T-helper 22 cell (primary cell): ENCODE data around the gene SMC3.
"Not testable (repeated sequence)": the region's sequence is repeated elsewhere in the genome, so short reads cannot be mapped to it uniquely, and the experiment has no call there.

Experiments
- DNase-seq: peaks from one replicate; pipeline ENCODE4 v3.0.0-alpha.2; 2020; ENCODE audit warnings: low read depth

SMC3 gene

DNA sequence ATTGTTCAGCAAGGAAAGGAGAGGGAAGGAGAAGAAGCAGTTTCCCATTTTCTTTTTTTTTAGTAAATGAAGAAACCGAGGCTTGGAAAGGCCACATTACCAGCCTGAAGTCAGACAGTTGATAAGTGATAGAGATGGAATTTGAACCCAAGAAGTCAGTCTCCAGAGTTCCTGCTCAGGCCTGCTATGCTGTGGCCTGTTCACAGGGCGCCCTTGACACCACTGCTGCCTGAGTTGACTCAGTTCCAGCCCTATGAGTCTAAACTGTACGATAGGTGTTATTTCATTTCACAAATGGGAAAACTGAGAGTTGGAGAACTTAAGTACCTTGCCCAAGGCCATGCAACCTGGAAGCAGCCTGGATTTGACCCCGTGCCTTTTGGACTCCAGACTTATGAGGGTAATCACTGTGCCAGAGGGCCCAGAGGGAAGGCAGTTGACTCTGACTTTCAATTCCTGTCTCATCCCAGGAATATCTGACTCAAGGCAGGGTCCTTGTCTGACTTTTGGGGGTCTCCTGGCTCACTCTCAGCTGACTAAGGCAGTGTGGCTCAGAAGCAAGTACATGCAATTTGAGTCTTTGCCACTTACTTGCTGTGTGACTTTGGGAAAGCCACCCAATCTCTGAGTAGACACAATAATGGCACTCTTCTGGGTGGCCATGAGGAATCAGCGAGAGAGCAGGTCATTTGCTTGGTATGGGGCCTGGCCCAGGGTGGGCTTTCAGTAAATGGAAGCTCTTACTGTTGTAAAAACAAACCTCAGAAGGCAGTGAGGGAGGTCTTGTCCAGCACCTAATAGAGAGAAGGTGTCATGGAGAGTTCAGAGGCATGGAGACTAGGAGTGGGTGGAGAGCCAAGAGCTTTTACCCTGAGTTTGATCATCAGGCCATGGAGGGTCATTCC, 58.7 kb downstream of the SMC3 start:
- no peak for DNase-seq

- DNase-seq: no peak
These were observed 60.7 kb downstream of the SMC3 start for GRCh38 chr10:110628161-110628560.

- no peak for DNase-seq
These were observed 62.2 kb downstream of the SMC3 start for GRCh38 chr10:110629680-110630191.

- no peak for DNase-seq
These were observed 64.4 kb downstream of the SMC3 start for GRCh38 chr10:110631934-110632333.

GRCh38 chr10:110632591-110633215, 65.2 kb downstream of the SMC3 start:
- DNase-seq: no peak

DNA sequence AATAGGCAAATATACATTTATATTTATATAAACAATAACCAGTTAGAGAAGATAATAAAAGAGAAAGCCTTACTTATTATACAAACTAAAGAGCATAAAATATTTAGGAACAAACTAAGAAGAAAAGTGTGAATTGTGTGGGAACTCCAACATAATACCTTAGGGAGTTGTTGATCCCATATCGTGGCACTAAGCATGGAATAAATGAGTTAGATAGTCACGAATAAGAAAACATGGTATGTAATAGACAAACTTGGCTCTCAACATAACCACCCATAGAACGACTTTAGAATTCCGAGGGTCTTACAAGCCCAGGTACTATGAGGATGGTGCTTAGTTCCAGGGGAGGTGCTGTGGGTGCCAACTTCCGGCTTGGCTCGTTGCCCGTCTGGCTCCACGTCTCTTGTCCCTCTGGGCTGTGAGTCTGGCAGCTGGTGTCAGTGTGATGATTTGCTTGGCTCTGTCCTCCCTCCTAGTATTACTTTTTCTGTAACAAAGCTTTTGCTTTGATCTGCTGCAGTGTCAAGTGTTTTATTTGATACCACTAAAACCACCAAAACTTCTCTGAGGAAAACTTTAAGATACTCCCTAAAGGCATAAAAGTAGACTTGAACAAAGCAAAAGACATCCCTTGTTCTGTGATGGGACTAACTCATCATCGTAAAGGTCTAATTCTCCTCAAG, 67.2 kb downstream of the SMC3 start:
- DNase-seq: no peak

DNA sequence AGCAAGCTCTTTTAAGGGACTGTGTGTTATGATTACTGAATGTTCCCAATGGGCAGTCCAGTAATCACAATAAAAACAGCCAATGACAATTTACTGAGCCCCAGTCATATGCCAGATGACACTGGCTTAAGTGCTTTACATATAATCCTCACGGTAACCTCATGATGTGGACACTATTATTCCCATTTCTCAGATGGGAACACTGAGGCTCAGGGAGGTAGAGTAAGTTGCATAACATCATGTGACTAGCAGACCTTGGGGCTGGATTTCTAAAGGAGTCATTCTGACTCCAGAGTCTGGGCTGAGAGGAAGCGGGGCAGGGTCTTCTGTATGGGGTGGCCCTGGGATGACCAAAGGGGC, 69.1 kb downstream of the SMC3 start:
- DNase-seq: no peak

- DNase-seq: no peak
These were observed 69.5 kb downstream of the SMC3 start for GRCh38 chr10:110636932-110637557.

DNA sequence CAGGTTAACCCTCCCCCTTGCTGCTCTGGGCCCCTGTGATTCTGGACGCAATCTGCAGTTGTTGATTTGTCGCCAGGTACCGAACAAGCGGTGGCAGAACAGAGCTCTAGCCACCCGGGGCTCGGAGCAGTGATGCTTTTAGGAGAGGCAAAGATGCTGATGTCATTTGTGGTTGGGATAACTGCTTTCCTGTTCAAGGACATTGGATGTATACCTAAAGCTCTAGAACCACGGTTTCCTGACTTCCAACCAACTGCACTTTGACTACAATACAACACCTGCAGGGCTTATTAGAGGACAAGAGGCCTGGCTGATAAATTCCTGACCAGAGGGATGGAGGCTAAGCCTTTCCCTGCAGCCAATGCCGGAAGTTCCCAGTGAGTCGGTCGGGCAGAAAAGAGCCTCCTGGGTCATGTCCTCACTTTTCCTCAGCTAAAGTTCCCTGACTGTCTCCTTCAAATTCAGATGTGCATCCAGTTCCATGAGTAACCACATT, 70.1 kb downstream of the SMC3 start:
- DNase-seq: no peak

DNA sequence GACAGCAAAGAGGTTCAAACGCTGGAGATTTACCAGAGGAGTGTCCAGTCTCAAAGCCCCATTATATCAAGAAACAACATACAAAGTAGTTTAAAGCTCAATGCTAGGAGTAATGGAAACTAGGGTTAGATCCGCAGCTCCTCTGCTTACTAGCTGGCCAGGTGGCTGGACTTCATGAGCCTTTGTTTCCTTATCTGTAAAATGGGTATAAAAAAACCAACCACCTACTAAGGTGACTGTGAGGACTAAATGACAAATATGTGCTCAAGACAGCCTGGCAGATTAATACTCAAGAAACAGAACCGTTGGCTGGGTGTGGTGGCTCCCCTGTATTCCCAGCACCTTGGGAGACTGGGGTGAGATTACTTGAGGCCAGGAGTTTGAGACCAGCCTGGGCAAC, 70.8 kb downstream of the SMC3 start:
- DNase-seq: no peak

GRCh38 chr10:110639046-110639445, 71.6 kb downstream of the SMC3 start:
- not testable (repeated sequence) for DNase-seq

DNA sequence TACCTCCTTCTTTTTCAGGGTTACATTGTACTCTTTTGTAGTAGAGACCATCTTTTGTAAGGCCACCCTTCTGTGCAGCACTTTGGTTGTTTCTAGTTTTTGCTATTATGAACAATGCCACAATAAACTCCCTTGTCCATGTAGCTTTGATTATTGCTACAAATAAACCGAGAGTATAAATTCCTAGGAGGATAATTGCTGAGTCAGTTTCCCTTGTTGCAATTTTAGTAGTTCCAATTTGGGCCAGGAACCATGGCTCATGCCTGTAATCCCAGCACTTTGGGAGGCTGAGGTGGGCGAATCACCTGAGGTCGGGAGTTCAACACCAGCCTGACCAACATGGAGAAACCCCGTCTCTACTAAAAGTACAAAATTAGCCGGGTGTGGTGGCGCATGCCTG, 72.4 kb downstream of the SMC3 start:
- not testable (repeated sequence) for DNase-seq

- DNase-seq: no peak
These were observed 73.8 kb downstream of the SMC3 start for GRCh38 chr10:110641256-110641655.

DNA sequence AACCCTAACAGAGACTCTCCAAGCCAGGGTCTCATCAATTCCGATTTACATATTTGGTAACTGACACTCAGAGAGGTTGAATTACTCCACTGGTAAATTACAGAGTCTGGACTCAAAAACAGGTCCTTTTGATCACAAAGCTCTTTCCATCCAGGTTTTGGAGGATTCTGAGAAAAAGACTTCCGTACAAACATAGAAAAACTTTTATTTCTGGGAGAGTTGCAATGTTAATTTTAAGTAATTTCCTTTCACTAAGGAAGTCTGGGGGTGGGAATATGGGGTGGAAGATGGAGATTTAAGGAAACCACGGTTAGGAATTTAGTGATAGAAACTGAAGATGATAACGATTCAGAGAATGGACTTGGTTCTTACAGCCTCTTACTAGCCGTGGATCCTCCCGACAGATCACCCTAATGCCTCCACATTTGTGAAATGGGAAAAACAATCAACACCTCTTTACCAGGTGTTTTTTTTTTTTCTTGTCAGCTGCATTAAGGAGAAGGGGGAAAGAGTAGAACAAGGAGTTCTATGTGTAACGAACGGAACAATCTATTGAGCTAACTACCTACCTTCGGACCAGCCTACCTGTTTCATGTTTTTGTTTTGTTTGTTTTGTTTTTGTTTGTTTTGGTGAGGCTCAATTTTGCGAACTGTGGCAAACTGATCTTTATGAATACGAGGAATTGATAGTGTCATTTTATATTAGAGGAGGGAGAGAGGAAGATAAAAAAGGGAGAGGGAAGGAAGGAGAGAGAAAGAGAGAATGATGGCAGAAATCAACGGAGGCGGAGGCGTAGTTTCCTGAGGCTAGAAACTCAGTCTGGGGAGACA, 74.9 kb downstream of the SMC3 start:
- no peak for DNase-seq

DNA sequence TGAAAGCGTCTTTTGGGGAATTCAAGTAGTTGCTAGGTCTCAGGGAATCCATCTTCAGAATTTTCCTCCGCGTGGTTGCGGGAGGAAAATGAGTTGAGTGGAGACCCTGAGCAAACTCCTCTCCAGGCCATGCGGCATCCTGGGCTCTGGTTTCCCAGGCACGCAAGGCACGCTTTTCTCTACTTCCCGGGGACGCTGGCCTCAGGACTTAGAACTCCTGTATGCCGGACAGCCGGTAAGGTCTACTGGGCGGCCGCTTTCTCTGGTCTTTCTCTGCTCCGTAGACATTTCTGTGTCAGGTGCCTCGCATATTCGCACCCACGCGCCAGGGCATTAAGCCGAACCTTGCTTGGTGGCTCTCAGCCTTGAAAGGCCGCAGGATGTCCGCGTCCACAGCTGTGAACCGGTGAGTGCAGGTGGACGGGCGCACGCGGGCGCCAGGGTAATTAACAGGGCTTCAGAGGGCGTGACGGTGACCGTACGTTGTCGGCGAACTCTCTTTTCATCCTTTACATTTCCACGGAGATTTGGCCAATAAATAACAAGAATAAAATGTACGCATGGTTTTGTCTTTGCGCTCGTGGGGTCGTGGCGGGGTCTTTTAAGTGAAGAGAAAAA, 75.6 kb downstream of the SMC3 start:
- no peak for DNase-seq

DNA sequence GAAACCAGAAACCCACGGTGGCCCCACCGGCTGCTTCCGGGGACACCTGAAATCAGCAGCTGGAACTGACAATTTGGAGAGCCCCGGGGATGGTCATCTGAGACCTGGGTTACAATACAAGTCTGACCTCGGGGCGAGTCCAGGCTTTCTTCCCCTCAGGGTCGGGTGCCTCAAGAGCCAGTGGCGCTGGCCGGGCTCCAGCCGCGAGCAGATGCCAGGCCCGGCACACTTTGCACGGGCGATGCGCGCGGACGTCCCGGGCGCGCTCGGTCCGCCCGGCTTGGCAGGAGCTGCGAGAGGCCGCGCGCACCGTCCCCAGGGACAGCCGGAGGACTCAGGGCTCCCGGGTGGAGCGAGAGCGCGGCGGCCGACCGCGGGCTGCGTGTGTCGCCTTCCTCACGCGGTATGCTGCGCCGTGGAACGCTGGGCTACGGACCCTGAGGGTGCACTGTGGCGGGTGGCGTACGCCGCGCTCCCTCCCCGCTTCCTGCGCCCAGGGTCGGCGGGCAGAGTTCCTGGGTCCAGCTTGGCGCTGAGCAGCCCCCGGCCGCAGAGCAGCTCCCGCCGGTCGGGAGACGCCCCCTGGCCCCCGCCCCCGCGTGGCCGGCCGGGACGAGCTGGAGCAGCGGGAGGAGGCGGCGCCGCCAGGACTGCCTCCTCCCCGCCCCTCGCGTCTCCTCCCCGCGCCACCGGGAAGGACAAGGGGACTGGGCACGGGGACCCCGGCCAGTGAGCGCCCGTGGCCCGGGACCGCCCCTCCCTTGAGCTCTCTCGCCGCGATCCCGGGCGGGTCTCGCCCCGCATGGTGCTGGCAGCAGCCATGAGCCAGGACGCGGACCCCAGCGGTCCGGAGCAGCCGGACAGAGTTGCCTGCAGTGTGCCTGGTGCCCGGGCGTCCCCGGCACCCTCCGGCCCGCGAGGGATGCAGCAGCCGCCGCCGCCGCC, 76.4 kb downstream of the SMC3 start, which contains the start of gene RBM20:
Gene RBM20 (plus strand): TSS at position 684 of the 945 bp plus-strand sequence. CDS start 119 bp downstream, at position 803.
- DNase-seq: no peak

- DNase-seq: no peak
These were observed 77.3 kb downstream of the SMC3 start for GRCh38 chr10:110644598-110645462.

DNA sequence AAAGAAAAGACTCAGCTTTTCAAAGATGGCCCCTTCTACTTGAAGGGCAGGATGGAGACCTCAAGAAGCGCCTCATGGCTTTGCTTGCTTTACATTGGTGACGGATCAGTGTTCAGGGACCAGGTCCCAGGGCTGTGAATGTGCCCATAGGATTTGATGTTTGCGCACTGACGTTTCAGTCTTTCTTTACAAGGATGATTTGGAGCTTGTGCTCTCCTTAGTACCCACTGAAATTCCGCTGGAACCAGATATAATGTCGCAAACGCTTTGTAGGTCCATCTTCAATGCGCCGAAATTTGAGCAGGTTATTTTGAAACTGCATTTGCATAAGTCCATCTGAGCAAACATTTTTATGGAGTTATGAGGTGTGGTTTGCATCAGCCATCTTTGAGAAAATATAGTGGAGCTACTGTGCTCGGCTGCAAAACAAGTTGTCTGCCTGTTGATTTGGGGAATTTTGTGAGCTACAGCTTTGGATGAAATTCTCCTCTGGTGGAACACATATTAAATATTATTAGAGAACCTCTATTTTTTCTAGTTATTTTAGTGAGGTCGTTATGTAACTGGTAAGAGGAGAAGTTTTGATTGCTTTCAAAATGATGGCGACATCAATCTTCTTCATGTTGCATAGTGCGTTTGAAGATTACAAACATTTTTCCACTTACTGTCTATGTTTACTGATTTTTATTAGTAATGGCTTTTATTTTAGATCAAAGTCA, 79.1 kb downstream of the SMC3 start:
- DNase-seq: no peak
